ENCODE results near the gene LMX1A. TPM values are rescaled to one million over a fixed set of nuclear protein-coding genes. Genes with fewer than 3 reads are reported as not detected.

Gene LMX1A
- total RNA-seq, 1 experiment from 2014 or later = not detected

- no peak overlapping the region for H3K27ac ChIP-seq (ENCODE audit: low read depth, low read length, poor library complexity, severe bottlenecking)
- CTCF ChIA-PET = no interaction called here
- H3K27me3 ChIP-seq (replicated peaks; ENCODE audit: insufficient read depth, low read depth, low read length, poor library complexity) = no peaks in the 10 kb centered on the region
- intact Hi-C loops (cut with micrococcal nuclease; ENCODE audit: unreplicated experiment) = no loop called here
- no TSS peak for BruUV-seq (replicated peaks)
- H3K36me3 ChIP-seq (ENCODE audit: insufficient read depth, low read length, poor library complexity, severe bottlenecking) = no peaks in the 10 kb centered on the region
- POLR2A ChIA-PET (ENCODE audit: low non-redundant PET) = no interaction called here
- no peak overlapping the region for H3K4me3 ChIP-seq (ENCODE audit: low read depth, low read length, poor library complexity, severe bottlenecking)
- H3K9me3 ChIP-seq (ENCODE audit: low read depth, low read length, poor library complexity, severe bottlenecking) = no peaks in the 10 kb centered on the region
- DNase-seq (ENCODE audit: low spot score) = no peak
- H3K4me1 ChIP-seq (ENCODE audit: insufficient read depth, low read length, poor library complexity, severe bottlenecking) = no peaks in the 10 kb centered on the region
- TF ChIP-seq EZH2 (IDR thresholded peaks at IDR 0.05; ENCODE audit: borderline replicate concordance, low read depth, low read length, poor library complexity, severe bottlenecking) (no peak), CTCF (conservative IDR thresholded peaks at IDR 0.05; ENCODE audit: low read depth, low read length) (no peak)
Measured at GRCh38 chr1:165205145-165205544, 151.4 kb downstream of the LMX1A start.

- no peak for DNase-seq (ENCODE audit: low spot score)
- ChIA-PET POLR2A (ENCODE audit: low non-redundant PET) (no interaction called here), CTCF (no interaction called here)
- H3K4me3 ChIP-seq (ENCODE audit: low read depth, low read length, poor library complexity, severe bottlenecking) = no peak overlapping the region
- no TSS peak for BruUV-seq (replicated peaks)
- H3K27me3 ChIP-seq (replicated peaks; ENCODE audit: insufficient read depth, low read depth, low read length, poor library complexity) = no peaks in the 10 kb centered on the region
- no peak overlapping the region for H3K27ac ChIP-seq (ENCODE audit: low read depth, low read length, poor library complexity, severe bottlenecking)
- H3K9me3 ChIP-seq (ENCODE audit: low read depth, low read length, poor library complexity, severe bottlenecking) = no peaks in the 10 kb centered on the region
- TF ChIP-seq EZH2 (IDR thresholded peaks at IDR 0.05; ENCODE audit: borderline replicate concordance, low read depth, low read length, poor library complexity, severe bottlenecking) (no peak), CTCF (conservative IDR thresholded peaks at IDR 0.05; ENCODE audit: low read depth, low read length) (no peak)
- no peaks in the 10 kb centered on the region for H3K4me1 ChIP-seq (ENCODE audit: insufficient read depth, low read length, poor library complexity, severe bottlenecking)
- H3K36me3 ChIP-seq (ENCODE audit: insufficient read depth, low read length, poor library complexity, severe bottlenecking) = no peaks in the 10 kb centered on the region
- intact Hi-C loops (cut with micrococcal nuclease; ENCODE audit: unreplicated experiment) = no loop called here
Measured at GRCh38 chr1:165204548-165204947, 152.0 kb downstream of the LMX1A start.

- Histone ChIP-seq H3K4me3 (ENCODE audit: low read depth, low read length, poor library complexity, severe bottlenecking) (no peak overlapping the region), H3K27me3 (replicated peaks; ENCODE audit: insufficient read depth, low read depth, low read length, poor library complexity) (peaks cover 5% of the 10 kb centered on the region), H3K27ac (ENCODE audit: low read depth, low read length, poor library complexity, severe bottlenecking) (no peak overlapping the region), H3K36me3 (ENCODE audit: insufficient read depth, low read length, poor library complexity, severe bottlenecking) (no peaks in the 10 kb centered on the region), H3K4me1 (ENCODE audit: insufficient read depth, low read length, poor library complexity, severe bottlenecking) (no peaks in the 10 kb centered on the region), H3K9me3 (ENCODE audit: low read depth, low read length, poor library complexity, severe bottlenecking) (no peaks in the 10 kb centered on the region)
- intact Hi-C loops (cut with micrococcal nuclease; ENCODE audit: unreplicated experiment) = no loop called here
- no peak for TF ChIP-seq EZH2 (IDR thresholded peaks at IDR 0.05; ENCODE audit: borderline replicate concordance, low read depth, low read length, poor library complexity, severe bottlenecking)
- TF ChIP-seq CTCF (conservative IDR thresholded peaks at IDR 0.05; ENCODE audit: low read depth, low read length) = no peak
- ChIA-PET CTCF (no interaction called here), POLR2A (ENCODE audit: low non-redundant PET) (no interaction called here)
- no TSS peak for BruUV-seq (replicated peaks)
- no peak for DNase-seq (ENCODE audit: low spot score)
Measured at GRCh38 chr1:165191087-165191486, 165.4 kb downstream of the LMX1A start.
